C4-2B (cell line): ENCODE results near the gene NCKAP5L.

ENCODE experiments used
- ZFX ChIP-seq: fragments of 450-650 bp; IDR thresholded peaks from 2 replicates; pipeline ENCODE4 v1.6.1; 2017
- TF ChIP-seq, protein P1 (sequence below): fragments of 450-650 bp; conservative IDR thresholded peaks from 2 replicates; pipeline ENCODE4 v1.5.1; 2017; ENCODE audit warnings: mild to moderate bottlenecking

DNA sequence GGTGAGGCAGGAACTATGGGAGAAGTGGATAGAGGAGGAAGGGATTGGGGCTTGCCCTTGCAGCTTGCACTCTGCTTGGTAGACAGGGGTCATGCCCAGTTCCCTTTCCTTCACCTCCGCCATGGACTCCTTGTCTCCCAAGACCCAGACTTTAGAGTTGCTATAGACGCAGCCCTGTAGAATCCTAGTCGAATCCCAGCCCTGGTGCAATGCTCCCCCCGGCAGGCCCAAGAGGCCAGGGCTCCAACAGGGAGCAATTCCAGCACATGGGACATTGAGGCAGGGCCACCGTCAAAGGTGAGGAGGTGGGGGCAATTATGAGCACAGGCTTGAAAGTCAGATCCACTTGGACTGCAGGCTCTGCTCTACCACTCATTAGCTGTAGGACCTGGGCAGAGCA, 44.2 kb upstream of the NCKAP5L start:
- TF ChIP-seq, protein P1, sequence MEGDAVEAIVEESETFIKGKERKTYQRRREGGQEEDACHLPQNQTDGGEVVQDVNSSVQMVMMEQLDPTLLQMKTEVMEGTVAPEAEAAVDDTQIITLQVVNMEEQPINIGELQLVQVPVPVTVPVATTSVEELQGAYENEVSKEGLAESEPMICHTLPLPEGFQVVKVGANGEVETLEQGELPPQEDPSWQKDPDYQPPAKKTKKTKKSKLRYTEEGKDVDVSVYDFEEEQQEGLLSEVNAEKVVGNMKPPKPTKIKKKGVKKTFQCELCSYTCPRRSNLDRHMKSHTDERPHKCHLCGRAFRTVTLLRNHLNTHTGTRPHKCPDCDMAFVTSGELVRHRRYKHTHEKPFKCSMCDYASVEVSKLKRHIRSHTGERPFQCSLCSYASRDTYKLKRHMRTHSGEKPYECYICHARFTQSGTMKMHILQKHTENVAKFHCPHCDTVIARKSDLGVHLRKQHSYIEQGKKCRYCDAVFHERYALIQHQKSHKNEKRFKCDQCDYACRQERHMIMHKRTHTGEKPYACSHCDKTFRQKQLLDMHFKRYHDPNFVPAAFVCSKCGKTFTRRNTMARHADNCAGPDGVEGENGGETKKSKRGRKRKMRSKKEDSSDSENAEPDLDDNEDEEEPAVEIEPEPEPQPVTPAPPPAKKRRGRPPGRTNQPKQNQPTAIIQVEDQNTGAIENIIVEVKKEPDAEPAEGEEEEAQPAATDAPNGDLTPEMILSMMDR: no peak
- no peak for TF ChIP-seq ZFX
